ENCODE data around the gene LARGE2. TPM values are rescaled to one million over a fixed set of nuclear protein-coding genes. Genes with fewer than 3 reads are reported as not detected.
"Not testable (repeated sequence)": the region's sequence is repeated elsewhere in the genome, so short reads cannot be mapped to it uniquely, and the experiment has no call there.

Gene LARGE2
- total RNA-seq, 1 donor, result 0.27 TPM

- DNase-seq (ENCODE audit: low read depth in 2 of 3, low spot score in 2 of 3), result no peak
Measured at GRCh38 chr11:45895553-45896259, 26.8 kb upstream of the LARGE2 start.

- DNase-seq (ENCODE audit: low read depth in 2 of 3, low spot score in 2 of 3), result no peak
Measured at GRCh38 chr11:45896422-45896984, 26.0 kb upstream of the LARGE2 start.

- no peak for DNase-seq (ENCODE audit: low read depth in 2 of 3, low spot score in 2 of 3)
Measured at GRCh38 chr11:45897556-45897955, 24.9 kb upstream of the LARGE2 start.

GRCh38 chr11:45899086-45899447, 23.4 kb upstream of the LARGE2 start:
- DNase-seq (ENCODE audit: low read depth in 2 of 3, low spot score in 2 of 3), result no peak

- DNase-seq (ENCODE audit: low read depth in 2 of 3, low spot score in 2 of 3), result peak in 2 of 3 donors; percentile 81
Measured at GRCh38 chr11:45899448-45900174, 22.8 kb upstream of the LARGE2 start.

- not testable (repeated sequence) for DNase-seq (ENCODE audit: low read depth in 2 of 3, low spot score in 2 of 3)
Measured at GRCh38 chr11:45900175-45900800, 22.2 kb upstream of the LARGE2 start.

GRCh38 chr11:45900916-45901617, 21.4 kb upstream of the LARGE2 start:
- DNase-seq (ENCODE audit: low read depth in 2 of 3, low spot score in 2 of 3), result no peak

- no peak for DNase-seq (ENCODE audit: low read depth in 2 of 3, low spot score in 2 of 3)
Measured at GRCh38 chr11:45901626-45902025, 20.8 kb upstream of the LARGE2 start.

GRCh38 chr11:45902452-45903380, 19.7 kb upstream of the LARGE2 start:
- no peak for DNase-seq (ENCODE audit: low read depth in 2 of 3, low spot score in 2 of 3)

GRCh38 chr11:45904309-45904915, 18.0 kb upstream of the LARGE2 start:
- DNase-seq (ENCODE audit: low read depth in 2 of 3, low spot score in 2 of 3), result no peak

- DNase-seq (ENCODE audit: low read depth in 2 of 3, low spot score in 2 of 3), result no peak
Measured at GRCh38 chr11:45905095-45905494, 17.4 kb upstream of the LARGE2 start.

GRCh38 chr11:45905576-45905975, 16.9 kb upstream of the LARGE2 start:
- not testable (repeated sequence) for DNase-seq (ENCODE audit: low read depth in 2 of 3, low spot score in 2 of 3)

- no peak for DNase-seq (ENCODE audit: low read depth in 2 of 3, low spot score in 2 of 3)
Measured at GRCh38 chr11:45906096-45906682, 16.3 kb upstream of the LARGE2 start.

- no peak for DNase-seq (ENCODE audit: low read depth in 2 of 3, low spot score in 2 of 3)
Measured at GRCh38 chr11:45906965-45907611, 15.4 kb upstream of the LARGE2 start, which contains the start of gene FREY1. FREY1 (minus strand) TSS chr11:45907271; CDS start chr11:45907245, 26 bp downstream.

GRCh38 chr11:45907911-45908370, 14.5 kb upstream of the LARGE2 start:
- DNase-seq (ENCODE audit: low read depth in 2 of 3, low spot score in 2 of 3), result no peak

- no peak for DNase-seq (ENCODE audit: low read depth in 2 of 3, low spot score in 2 of 3)
Measured at GRCh38 chr11:45909594-45910475, 12.6 kb upstream of the LARGE2 start.

- no peak for DNase-seq (ENCODE audit: low read depth in 2 of 3, low spot score in 2 of 3)
Measured at GRCh38 chr11:45910623-45911022, 11.8 kb upstream of the LARGE2 start.

Data from hematopoietic multipotent progenitor cell (in vitro differentiated cells).